DMS114 treated with DMSO at 0.1 percent for 48 hours (cell line): ENCODE measurements around the gene SAMD1.

Source experiments
- DNase-seq: peaks from one replicate; lab custom pipeline; 2025; ENCODE audit not compliant: unreplicated experiment; lab: John Stamatoyannopoulos, UW

The SAMD1 gene

DNA sequence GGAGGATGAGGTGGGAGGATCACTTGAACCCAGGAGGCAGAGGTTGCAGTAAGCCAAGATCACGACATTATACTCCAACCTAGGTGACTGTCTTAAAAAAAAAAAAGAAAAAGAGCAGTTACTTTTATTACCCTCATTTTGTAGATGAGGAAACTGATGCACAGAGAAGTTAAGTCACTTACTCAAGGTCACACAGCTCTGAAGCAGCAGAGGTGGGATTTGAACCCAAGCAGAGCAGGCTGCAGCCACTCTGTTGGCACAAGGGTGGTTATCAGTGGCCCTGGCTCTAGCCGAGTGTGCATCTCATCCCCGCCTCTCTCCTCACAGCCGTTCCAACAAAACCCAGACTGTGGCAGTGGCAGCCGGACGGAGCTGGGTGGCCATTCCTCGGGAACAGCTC is 51.4 kb downstream of the SAMD1 start:
- DNase-seq = no peak
